DND-41 (cell line): ENCODE measurements around the gene BMP7.
"Not testable (repeated sequence)": the region's sequence is repeated elsewhere in the genome, so short reads cannot be mapped to it uniquely, and the experiment has no call there.

Experiments used
- CTCF ChIP-seq: IDR thresholded peaks from 2 replicates; pipeline ENCODE4 v1.5.1; 2012; ENCODE audit warnings: borderline replicate concordance, low read length, moderate library complexity, mild to moderate bottlenecking; ENCODE audit not compliant: poor library complexity, severe bottlenecking; ENCODE audit errors: extremely low read depth
- EZH2 ChIP-seq: IDR thresholded peaks from 3 replicates; pipeline ENCODE4 v1.6.1; 2012; ENCODE audit warnings: borderline replicate concordance, low read depth, mild to moderate bottlenecking, moderate library complexity, low read length, inconsistent platforms; ENCODE audit not compliant: severe bottlenecking

DNA sequence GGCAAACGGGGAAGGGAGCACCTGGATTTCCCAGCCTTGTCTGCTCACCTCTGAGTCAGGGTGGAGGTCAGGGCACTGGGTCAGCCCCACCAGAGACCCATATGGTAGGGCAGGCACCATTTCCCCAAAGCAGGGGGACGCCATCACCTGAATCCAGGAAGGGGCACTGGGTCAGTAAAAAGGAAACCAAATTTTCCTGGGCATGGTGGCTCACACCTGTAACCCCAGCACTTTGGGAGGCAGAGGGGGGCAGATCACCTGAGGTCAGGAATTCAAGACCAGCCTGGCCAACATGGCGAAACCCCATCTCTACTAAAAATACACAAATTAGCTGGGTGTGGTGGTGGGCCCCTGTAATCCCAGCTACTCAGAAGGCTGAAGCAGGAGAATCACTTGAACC lies 13.1 kb upstream of the BMP7 start:
- not testable (repeated sequence) for TF ChIP-seq CTCF, EZH2
